ENCODE results near the gene IL32. TPM values are rescaled to one million over a fixed set of nuclear protein-coding genes. Genes with fewer than 3 reads are reported as not detected.
"Not testable (repeated sequence)": the region's sequence is repeated elsewhere in the genome, so short reads cannot be mapped to it uniquely, and the experiment has no call there.

The IL32 gene
- polyA plus RNA-seq, 4 donors, result 35.1 to 45.5 (median 36.3) TPM

DNA sequence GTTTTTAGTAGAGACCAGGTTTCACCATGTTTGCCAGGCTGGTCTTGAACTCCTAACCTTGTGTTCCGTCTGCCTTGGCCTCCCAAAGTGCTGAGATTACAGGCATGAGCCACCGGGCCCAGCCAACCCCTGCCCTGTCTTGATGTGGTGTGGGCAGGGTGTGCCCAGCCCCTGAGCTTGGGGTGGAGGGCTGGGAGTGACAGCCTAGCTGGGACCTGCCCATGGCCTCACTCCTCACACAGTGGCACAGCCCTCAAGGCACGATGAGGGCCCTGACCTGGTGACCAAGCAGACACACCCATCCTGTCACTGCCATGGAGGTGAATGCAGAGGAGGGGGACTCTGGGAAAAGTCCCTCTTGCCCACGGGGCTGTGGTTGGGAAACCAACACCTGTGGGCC is 3.0 kb downstream of the IL32 start:
- no peak for DNase-seq (ENCODE audit: low read depth in 4 of 4, low spot score in 3 of 4)

DNA sequence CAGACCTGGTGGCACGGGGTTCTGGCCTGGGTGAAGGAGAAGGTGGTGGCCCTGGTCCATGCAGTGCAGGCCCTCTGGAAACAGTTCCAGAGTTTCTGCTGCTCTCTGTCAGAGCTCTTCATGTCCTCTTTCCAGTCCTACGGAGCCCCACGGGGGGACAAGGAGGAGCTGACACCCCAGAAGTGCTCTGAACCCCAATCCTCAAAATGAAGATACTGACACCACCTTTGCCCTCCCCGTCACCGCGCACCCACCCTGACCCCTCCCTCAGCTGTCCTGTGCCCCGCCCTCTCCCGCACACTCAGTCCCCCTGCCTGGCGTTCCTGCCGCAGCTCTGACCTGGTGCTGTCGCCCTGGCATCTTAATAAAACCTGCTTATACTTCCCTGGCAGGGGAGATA is 3.7 kb downstream of the IL32 start:
- DNase-seq (ENCODE audit: low read depth in 4 of 4, low spot score in 3 of 4), result not testable (repeated sequence)

DNA sequence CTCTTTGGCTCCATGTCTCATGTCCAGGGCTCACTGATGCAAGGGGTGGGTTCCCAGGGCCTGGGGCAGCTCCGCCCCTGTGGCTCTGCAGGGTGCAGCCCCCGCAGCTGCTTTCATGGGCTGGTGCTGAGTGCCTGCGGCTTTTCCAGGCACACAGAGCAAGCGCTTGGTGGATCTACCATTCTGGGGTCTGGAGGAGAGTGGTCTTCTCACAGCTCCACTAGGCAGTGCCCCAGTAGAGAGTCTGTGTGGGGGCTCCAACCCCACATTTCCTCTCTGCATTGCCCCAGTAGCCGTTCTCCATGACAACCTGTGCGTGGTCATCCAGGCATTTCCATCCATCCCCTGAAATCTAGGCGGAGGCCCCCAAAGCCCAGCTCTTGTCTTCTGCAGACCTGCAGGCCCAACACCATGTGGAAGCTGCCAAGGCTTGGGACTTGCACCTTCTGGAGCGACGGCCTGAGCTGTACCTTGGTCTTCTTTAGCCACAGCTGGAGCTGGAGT is 5.2 kb downstream of the IL32 start:
- no peak for DNase-seq (ENCODE audit: low read depth in 4 of 4, low spot score in 3 of 4)

DNA sequence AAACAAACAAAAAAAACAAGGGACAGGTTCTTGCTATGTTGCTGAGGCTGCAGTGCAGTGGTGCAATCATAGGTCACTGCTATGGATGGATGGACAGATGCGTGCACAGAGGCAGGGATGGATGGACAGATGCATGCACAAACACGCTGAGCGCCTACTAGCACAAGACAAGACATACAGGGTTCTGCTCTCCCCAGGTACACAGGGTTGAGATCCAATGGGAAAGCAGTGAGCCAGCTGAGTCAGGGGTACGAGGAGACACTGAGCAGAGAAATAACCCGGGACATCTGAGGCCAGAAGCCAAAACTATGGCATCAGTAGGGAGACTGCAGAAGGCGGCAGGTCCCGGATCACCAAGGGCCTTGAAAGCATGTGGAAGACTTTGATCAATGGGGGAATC is 6.2 kb downstream of the IL32 start:
- no peak for DNase-seq (ENCODE audit: low read depth in 4 of 4, low spot score in 3 of 4)

GRCh38 chr16:3072148-3072547 is 6.7 kb downstream of the IL32 start:
- DNase-seq (ENCODE audit: low read depth in 4 of 4, low spot score in 3 of 4), result not testable (repeated sequence)

DNA sequence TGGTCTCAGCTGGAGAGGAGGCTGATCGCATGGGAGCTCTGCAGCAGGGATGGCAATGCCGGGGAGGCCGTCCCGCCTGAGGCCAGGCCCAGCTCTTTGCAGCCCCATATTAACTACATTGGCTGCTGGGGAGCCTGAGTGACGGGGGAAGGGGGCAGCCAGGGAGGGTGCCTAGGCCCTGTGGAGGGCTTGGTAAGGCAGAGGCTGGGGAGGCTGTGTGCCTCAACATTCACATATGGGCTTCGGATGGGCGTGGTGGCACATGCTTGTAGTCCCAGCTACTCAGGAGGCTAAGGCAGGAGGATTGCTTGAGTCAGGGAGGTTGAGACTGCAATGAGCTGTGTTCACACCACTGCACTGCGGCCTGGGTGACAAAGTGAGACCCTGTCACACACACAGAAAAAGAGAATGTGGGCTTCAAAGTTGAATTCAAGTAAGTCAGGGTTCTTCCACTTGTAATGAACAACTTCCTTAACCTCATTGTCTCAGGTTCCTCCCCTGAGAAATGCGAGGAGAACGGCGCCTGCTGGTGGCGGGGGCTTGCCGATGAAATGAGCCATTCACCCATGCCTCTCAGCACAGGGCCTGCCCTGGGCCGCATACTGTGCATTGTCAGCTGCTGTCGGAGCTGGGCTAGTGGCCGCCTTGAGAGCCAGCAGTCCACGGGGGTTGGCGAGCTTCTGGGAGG is 7.3 kb downstream of the IL32 start:
- DNase-seq (ENCODE audit: low read depth in 4 of 4, low spot score in 3 of 4), result not testable (repeated sequence)

- DNase-seq (ENCODE audit: low read depth in 4 of 4, low spot score in 3 of 4), result no peak
These were observed 8.0 kb downstream of the IL32 start for GRCh38 chr16:3073448-3073847.

GRCh38 chr16:3074860-3075522 is 9.6 kb downstream of the IL32 start:
- no peak for DNase-seq (ENCODE audit: low read depth in 4 of 4, low spot score in 3 of 4)

GRCh38 chr16:3075523-3075915 is 10.1 kb downstream of the IL32 start:
- no peak for DNase-seq (ENCODE audit: low read depth in 4 of 4, low spot score in 3 of 4)

DNA sequence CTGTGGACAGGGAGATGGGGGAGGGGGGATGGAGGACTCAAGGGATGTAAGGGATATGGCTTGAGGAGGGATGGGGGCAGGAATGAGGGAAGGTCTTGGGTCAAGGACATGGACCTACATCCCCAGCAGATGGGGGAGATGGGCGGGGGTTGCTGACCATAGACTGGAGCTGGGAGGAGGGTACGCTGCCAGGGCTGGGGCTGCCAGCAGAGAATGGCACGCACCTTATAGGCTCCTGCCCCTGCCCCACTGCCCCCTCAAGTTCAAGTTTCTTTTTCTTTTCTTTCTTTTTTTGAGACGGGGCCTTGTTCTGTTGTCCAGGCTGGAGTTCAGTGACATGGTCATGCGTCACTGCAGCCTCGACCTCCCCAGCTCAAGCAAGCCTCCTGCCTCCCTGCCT is 10.5 kb downstream of the IL32 start:
- DNase-seq (ENCODE audit: low read depth in 4 of 4, low spot score in 3 of 4), result not testable (repeated sequence)

GRCh38 chr16:3076577-3076976 is 11.1 kb downstream of the IL32 start:
- no peak for DNase-seq (ENCODE audit: low read depth in 4 of 4, low spot score in 3 of 4)

- no peak for DNase-seq (ENCODE audit: low read depth in 4 of 4, low spot score in 3 of 4)
These were observed 14.6 kb downstream of the IL32 start for GRCh38 chr16:3080024-3080423.

DNA sequence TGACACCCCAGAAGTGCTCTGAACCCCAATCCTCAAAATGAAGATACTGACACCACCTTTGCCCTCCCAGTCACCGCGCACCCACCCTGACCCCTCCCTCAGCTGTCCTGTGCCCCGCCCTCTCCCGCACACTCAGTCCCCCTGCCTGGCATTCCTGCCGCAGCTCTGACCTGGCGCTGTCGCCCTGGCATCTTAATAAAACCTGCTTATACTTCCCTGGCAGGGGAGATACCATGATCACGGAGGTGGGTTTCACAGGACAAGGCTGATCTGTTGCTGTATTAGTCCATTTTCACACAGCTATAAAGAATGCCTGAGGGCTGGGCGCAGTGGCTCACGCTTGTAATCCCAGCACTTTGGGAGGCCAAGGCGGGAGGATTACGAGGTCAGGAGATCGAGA is 16.5 kb downstream of the IL32 start:
- DNase-seq (ENCODE audit: low read depth in 4 of 4, low spot score in 3 of 4), result not testable (repeated sequence)

GRCh38 chr16:3083408-3083807 is 18.0 kb downstream of the IL32 start:
- not testable (repeated sequence) for DNase-seq (ENCODE audit: low read depth in 4 of 4, low spot score in 3 of 4)

GRCh38 chr16:3084491-3084890 is 19.1 kb downstream of the IL32 start:
- DNase-seq (ENCODE audit: low read depth in 4 of 4, low spot score in 3 of 4), result no peak

DNA sequence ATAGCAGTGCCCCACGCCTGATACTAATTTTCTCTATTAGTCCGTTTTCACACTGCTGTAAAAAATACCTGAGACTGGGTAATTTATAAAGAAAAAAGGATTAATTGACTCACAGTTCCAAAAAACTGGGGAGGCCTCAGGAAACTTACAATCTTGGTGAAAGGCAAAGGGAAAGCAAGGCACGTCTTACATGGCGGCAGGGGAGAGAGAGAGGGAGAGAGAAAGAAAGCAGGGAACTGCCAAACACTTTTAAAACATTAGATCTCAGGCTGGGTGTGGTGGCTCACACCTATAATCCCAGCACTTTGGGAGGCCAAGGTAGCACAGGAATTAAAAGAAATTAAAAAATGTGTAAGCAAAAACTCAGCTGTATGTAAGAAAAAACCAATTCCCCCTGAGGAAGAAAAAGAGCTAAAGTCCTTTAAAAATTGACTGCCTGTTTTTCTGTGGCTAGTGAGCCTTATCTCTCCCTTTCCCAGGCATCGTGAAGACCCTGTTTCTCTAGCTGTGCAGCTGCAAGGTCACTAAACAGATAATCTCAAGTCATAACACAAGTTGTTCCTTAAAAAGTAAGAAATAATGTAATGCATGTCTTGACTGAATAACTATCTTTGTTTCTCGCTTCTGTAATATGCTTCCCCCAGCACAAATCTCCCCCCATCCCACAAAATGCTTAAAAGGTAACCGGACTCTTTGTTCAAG is 19.7 kb downstream of the IL32 start:
- no peak for DNase-seq (ENCODE audit: low read depth in 4 of 4, low spot score in 3 of 4)

DNA sequence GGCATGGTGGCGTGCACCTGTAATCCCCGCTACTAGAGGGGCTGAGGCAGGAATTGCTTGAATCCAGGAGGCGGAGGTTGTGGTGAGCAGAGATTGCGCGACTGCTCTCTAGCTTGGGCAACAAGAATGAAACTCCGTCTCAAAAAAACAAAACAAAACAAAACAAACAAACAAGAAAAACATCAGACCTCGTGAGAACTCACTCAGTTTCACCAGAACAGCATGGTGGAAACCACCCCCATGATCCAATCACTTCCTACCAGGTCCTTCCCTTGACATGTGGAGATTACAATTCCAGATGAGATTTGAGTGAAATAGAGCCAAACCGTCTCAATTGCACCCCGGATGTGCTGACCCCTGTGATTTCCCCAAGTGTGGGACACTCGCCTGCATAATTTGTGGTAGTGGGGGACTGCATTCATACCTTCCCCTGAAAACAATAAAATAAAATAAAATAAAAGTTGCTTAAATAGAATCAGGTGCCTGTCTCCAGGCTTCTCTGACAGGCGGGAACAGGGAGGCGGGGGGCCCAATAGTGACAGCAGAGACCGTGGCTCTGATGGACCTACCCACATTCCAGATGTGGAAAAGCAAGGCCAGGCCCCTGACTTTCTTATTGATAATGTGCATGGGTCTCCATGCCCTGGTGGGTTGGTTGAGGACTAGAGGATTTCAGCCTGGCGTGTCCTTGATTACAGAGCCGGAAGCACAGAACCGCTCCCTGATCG is 20.6 kb downstream of the IL32 start:
- DNase-seq (ENCODE audit: low read depth in 4 of 4, low spot score in 3 of 4), result no peak

DNA sequence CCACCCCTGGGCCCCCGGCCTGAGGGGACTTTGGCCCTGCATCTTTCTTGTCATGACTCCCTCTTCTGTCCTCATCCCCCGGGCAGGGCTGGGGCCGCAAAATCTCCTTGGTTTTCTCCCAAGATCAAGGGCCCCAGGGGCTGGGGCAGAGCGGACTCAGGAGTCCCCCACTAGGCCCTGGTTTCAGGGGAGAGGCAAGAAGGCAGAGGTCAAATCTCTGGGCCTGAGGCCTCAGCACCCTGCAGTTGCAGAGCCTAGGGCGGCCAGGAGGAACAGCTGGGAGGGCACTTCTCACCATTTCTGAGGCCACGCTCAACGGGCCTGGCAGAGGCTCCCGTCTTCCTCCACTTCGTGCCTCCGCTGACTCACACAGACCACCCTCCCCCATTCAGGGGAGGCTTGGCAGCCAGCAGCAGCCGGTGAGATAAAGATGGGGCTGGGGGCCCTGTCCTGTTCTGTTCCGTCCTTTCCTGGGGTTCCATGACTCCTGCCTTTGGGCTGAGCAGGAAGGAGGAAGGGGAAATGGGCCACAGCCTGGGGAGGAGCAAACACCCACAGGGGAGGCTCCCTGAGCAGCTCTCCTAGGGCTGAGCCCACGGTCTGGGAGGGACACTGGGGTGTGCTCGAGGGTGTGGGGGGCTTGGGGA is 21.3 kb downstream of the IL32 start:
- no peak for DNase-seq (ENCODE audit: low read depth in 4 of 4, low spot score in 3 of 4)

DNA sequence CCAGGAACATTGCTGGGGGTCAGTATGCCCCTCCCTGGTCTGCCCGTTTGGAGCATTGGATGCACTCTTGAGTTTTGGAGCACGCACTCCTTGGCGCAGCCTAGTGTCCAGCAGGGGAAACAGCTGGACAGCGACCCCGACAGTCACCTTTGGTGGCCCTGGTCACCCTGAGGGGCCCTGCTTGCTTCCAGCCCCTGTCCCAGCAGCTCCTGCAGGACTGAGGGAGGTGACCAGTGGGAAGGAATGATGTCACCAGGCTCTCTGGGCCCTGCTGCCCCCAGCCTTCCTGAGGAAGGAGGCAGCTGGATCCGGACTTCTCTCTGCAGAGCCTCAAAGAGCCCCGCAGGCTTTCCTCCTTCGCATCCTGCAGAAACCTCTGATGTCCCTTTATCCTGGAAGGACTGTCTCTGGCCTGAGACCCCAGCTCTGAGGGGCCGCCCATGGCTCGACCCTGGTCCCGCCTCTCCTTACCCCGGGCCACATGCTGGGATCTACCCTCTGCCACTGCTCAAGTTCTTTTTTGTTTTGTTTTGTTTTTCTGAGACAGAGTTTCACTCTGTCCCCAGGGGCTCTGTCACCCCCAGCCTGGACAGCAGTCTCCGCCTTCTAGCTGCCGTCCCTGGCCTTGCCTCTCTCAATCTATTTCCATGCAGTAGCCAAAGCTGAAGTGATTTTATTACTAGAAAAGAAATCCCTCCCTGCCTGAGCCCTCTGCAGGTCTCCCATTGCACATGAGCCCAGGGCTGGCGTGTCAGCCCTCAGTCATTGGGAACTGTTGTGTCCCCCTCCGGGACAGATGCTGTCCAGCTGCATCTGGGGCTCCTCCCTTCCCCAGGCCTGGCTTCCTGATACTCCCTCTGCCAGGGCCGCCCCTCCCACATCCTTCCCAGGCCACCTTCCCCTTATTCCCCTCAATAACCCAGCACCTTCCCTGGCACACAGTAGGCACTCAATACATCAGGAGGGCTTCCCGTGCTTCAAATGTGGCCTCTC is 22.1 kb downstream of the IL32 start:
- no peak for DNase-seq (ENCODE audit: low read depth in 4 of 4, low spot score in 3 of 4)

Data from left renal pelvis (tissue), 4 donors.